HL-60 (cell line): Measurements from ENCODE around the gene ANKRD33B.

Source experiments
- DNase-seq, 2 experiments: peaks; one replicate each; pipeline ENCODE4 v3.0.0-alpha.2; 2010 to 2020; ENCODE audit warnings: low read depth in 1 of 2, low spot score in 1 of 2
- H3K27ac ChIP-seq: fragments of 250-450 bp; sonication (Bioruptor Pico); replicated peaks from 2 replicates; pipeline ENCODE4 v1.5.1; 2020; ENCODE audit warnings: mild to moderate bottlenecking, moderate library complexity
- H3K27me3 ChIP-seq: fragments of 250-450 bp; sonication (Bioruptor Pico); 2 replicates; pipeline ENCODE4 v1.5.1; 2021; ENCODE audit warnings: mild to moderate bottlenecking, moderate library complexity; ENCODE audit not compliant: insufficient read depth, poor library complexity, severe bottlenecking
- H3K4me3 ChIP-seq: replicated peaks from 2 replicates; pipeline ENCODE4 v1.5.1; 2011; ENCODE audit warnings: mild to moderate bottlenecking, control low read depth, low read length; ENCODE audit not compliant: insufficient read depth
- GABPA ChIP-seq: IDR thresholded peaks from 2 replicates; pipeline ENCODE4 v1.6.1; 2012; ENCODE audit warnings: low read depth
- POLR2AphosphoS5 ChIP-seq: IDR thresholded peaks from 2 replicates; pipeline ENCODE4 v1.6.1; 2012; ENCODE audit warnings: low read depth
- SPI1 ChIP-seq: IDR thresholded peaks from 2 replicates; pipeline ENCODE4 v1.6.1; 2012; ENCODE audit warnings: low read depth, mild to moderate bottlenecking, borderline replicate concordance
- TF ChIP-seq, protein P1 (sequence below): IDR thresholded peaks from 2 replicates; pipeline ENCODE4 v1.6.1; 2012; ENCODE audit warnings: low read depth; ENCODE audit not compliant: insufficient replicate concordance
- TF ChIP-seq, protein P2 (sequence below): IDR thresholded peaks from one replicate; pipeline ENCODE4 v1.5.1; 2011; ENCODE audit warnings: low read length, control low read depth, inconsistent platforms; ENCODE audit not compliant: insufficient read depth

Gene ANKRD33B

DNA sequence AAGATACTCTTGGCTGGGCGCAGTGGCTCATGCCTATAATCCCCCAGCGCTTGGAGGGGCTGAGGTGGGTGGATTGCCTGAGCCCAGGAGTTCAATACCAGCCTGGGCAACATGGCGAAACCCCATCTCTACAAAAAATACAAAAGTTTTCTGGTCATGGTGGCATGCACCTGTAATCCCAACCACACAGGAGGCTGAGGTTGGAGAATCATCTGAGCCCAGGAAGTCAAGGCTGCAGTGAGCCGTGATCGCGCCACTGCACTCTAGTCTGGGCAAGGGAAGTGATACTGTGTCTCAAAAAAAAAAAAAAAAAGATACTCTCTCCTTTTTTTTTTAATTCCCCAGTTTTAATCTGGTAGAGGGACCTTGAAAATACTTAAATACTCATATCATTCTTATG, 15.0 kb downstream of the ANKRD33B start:
- H3K27ac ChIP-seq, result no peak overlapping the region
- no peak overlapping the region for H3K4me3 ChIP-seq
- no peak for DNase-seq
- H3K27me3 ChIP-seq, result no peaks in the 10 kb centered on the region
- TF ChIP-seq, protein P1, sequence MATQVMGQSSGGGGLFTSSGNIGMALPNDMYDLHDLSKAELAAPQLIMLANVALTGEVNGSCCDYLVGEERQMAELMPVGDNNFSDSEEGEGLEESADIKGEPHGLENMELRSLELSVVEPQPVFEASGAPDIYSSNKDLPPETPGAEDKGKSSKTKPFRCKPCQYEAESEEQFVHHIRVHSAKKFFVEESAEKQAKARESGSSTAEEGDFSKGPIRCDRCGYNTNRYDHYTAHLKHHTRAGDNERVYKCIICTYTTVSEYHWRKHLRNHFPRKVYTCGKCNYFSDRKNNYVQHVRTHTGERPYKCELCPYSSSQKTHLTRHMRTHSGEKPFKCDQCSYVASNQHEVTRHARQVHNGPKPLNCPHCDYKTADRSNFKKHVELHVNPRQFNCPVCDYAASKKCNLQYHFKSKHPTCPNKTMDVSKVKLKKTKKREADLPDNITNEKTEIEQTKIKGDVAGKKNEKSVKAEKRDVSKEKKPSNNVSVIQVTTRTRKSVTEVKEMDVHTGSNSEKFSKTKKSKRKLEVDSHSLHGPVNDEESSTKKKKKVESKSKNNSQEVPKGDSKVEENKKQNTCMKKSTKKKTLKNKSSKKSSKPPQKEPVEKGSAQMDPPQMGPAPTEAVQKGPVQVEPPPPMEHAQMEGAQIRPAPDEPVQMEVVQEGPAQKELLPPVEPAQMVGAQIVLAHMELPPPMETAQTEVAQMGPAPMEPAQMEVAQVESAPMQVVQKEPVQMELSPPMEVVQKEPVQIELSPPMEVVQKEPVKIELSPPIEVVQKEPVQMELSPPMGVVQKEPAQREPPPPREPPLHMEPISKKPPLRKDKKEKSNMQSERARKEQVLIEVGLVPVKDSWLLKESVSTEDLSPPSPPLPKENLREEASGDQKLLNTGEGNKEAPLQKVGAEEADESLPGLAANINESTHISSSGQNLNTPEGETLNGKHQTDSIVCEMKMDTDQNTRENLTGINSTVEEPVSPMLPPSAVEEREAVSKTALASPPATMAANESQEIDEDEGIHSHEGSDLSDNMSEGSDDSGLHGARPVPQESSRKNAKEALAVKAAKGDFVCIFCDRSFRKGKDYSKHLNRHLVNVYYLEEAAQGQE, result no peak
- TF ChIP-seq, protein P2, sequence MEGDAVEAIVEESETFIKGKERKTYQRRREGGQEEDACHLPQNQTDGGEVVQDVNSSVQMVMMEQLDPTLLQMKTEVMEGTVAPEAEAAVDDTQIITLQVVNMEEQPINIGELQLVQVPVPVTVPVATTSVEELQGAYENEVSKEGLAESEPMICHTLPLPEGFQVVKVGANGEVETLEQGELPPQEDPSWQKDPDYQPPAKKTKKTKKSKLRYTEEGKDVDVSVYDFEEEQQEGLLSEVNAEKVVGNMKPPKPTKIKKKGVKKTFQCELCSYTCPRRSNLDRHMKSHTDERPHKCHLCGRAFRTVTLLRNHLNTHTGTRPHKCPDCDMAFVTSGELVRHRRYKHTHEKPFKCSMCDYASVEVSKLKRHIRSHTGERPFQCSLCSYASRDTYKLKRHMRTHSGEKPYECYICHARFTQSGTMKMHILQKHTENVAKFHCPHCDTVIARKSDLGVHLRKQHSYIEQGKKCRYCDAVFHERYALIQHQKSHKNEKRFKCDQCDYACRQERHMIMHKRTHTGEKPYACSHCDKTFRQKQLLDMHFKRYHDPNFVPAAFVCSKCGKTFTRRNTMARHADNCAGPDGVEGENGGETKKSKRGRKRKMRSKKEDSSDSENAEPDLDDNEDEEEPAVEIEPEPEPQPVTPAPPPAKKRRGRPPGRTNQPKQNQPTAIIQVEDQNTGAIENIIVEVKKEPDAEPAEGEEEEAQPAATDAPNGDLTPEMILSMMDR, result no peak
- TF ChIP-seq SPI1 (no peak), GABPA (no peak), POLR2AphosphoS5 (no peak)

DNA sequence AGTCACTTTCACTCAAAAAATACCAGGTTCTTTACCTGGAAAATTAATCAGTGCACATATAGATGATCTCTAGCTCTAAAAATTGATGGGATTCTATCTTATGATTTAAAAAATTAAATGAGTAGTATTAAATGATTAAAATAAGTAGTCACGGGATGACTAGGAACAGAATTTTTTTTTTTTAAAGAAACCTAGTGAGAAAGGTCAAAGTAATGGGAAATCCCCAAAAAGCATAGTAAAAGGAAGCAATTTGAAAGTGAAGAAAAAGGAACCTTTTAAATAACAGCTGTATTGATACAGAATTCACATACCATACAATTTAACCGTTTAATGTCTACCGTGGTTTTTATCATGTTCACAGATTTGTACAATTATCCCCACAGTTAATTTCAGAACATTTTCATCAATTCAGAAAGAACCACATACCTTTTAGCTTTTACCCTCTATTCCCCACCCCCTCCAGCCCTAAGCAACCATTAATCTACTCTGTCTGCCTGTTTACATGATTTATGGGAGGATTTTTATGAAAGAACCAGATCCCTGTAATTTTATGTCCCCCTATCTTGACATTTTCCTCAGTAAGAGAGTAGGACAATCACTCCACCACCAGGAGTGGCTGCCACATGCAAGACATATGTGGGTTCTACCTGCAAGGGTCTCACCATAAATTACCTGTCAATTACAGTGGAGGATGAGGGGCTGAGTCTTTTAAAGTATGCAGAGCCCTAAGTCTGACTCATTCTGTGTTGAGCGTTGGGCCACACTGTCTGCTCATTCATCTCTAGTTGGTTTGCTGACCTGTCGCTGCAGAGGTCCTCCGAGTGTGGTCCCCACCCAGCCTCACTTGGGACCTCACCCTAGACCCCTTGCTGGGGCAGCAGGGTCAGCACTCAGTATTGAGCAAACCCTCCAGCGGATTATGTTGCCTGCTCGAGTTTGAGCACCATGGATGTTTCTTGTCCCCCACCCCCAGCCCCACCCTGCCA, 16.0 kb downstream of the ANKRD33B start:
- Histone ChIP-seq H3K27me3 (no peaks in the 10 kb centered on the region), H3K27ac (no peak overlapping the region), H3K4me3 (no peak overlapping the region)
- TF ChIP-seq GABPA (no peak), SPI1 (no peak), POLR2AphosphoS5 (no peak)
- TF ChIP-seq, protein P1, result no peak
- TF ChIP-seq, protein P2, result no peak
- no peak for DNase-seq

DNA sequence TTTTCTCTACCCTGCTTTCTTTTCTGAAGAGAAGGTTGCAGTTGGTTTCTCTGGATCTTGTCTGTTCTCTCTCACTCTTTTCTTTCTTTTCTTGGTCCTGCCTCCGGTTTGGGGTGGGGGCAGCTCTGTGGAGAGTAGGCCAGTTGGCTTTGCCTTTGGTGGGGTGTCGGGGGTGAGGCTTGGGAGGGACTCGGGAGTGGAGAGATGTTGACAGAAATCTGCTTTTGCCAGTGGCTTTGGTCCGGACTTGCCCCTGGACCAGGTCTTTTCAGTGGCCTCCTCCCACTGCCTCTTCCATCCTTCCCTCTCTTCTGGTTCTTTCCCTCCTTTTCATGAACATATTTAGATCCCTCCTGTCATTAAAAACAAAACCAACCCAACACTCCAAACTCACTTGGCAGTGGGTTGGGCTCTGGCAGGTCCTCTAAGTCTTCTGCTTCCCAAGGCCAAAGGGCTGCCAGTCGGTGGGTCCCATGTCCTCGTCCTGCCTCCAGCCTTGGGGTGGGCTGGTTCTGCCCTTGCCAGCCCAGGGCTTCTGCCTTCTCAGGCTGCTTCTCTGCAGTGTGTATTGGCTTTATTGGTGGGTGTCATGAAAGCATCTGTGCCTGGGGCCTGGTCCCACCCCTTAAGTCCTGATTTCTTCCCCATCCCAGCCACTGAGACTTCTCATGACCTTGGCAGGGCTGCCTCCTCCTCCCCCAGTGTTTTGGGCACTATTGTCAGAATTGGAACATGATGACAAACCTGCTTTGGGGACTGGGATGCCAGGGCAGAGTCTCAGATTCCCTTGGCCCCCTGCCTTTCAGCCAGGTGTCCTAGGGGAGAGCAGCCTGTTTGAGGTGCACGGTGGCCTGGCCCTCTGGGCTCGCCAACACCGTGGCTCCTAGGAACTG, 16.9 kb downstream of the ANKRD33B start:
- DNase-seq, result no peak
- TF ChIP-seq SPI1 (no peak), POLR2AphosphoS5 (no peak), GABPA (no peak)
- TF ChIP-seq, protein P2, result no peak
- TF ChIP-seq, protein P1, result no peak
- no peak overlapping the region for H3K27ac ChIP-seq
- H3K4me3 ChIP-seq, result no peak overlapping the region
- no peaks in the 10 kb centered on the region for H3K27me3 ChIP-seq
